ENCODE measurements around the gene GATA2.

DNA sequence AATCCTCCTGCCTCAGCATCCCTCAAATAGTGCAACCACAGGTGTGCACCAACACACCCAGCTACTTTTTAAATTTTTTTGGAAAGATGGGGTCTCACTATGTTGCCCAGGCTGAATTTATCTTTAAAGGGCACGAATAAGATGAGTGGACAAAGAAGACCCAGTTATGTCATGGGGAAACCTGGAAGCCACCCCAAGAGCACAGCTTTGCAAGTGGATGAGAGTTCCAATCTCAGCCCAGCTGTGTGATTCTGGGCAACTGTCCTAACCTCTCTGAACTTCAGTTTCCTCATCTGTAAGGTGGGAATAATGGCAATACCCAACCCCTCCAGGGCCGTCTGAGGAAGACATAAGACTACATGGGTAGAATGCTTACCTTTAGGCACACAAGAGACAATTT lies 58.5 kb downstream of the GATA2 start:
- TF ChIP-seq REST (IDR thresholded peaks at IDR 0.05; ENCODE audit: low read depth) (no peak), FOXM1 (IDR thresholded peaks at IDR 0.05; ENCODE audit: borderline replicate concordance, low read depth) (no peak), EP300 (IDR thresholded peaks at IDR 0.05; ENCODE audit: borderline replicate concordance) (no peak), MAX (IDR thresholded peaks at IDR 0.05) (no peak), TAF1 (IDR thresholded peaks at IDR 0.05; ENCODE audit: low read depth) (no peak), CEBPB (IDR thresholded peaks at IDR 0.05) (no peak), NFIC (IDR thresholded peaks at IDR 0.05) (no peak), YY1 (IDR thresholded peaks at IDR 0.05; ENCODE audit: low read depth) (no peak), RAD21 (IDR thresholded peaks at IDR 0.05; ENCODE audit: low read depth) (no peak), USF1 (IDR thresholded peaks at IDR 0.05) (no peak)
